ENCODE results near the gene ATG4C. TPM values are rescaled to one million over a fixed set of nuclear protein-coding genes. Genes with fewer than 3 reads are reported as not detected.

ATG4C gene
- total RNA-seq, 1 donor from 2014 or later, result 13.7 TPM

- H3K27ac ChIP-seq, result no peak overlapping the region
- no peak for TF ChIP-seq CTCF (IDR thresholded peaks at IDR 0.05)
- H3K9me3 ChIP-seq, result no peaks in the 10 kb centered on the region
- intact Hi-C loops (cut with DNase I), result no loop called here
- no peak for ATAC-seq
- DNase-seq, result no peak
- peaks cover 6% of the 10 kb centered on the region for H3K27me3 ChIP-seq
- H3K36me3 ChIP-seq, result no peaks in the 10 kb centered on the region
- H3K4me3 ChIP-seq, result no peak overlapping the region
- H3K4me1 ChIP-seq, result no peaks in the 10 kb centered on the region
These were observed 120.3 kb downstream of the ATG4C start for GRCh38 chr1:62903982-62904855.

GRCh38 chr1:62904856-62905225, 120.9 kb downstream of the ATG4C start:
- intact Hi-C loops (cut with DNase I), result no loop called here
- no peaks in the 10 kb centered on the region for H3K4me1 ChIP-seq
- no peak overlapping the region for H3K4me3 ChIP-seq
- no peaks in the 10 kb centered on the region for H3K36me3 ChIP-seq
- ATAC-seq (no peak), DNase-seq (no peak)
- no peaks in the 10 kb centered on the region for H3K9me3 ChIP-seq
- no peak for TF ChIP-seq CTCF (IDR thresholded peaks at IDR 0.05)
- H3K27me3 ChIP-seq, result peaks cover 6% of the 10 kb centered on the region
- no peak overlapping the region for H3K27ac ChIP-seq

GRCh38 chr1:62905309-62905708, 121.4 kb downstream of the ATG4C start:
- Histone ChIP-seq H3K27ac (no peak overlapping the region), H3K9me3 (no peaks in the 10 kb centered on the region), H3K4me1 (no peaks in the 10 kb centered on the region), H3K36me3 (no peaks in the 10 kb centered on the region), H3K27me3 (peaks cover 6% of the 10 kb centered on the region), H3K4me3 (no peak overlapping the region)
- no peak for TF ChIP-seq CTCF (IDR thresholded peaks at IDR 0.05)
- ATAC-seq (no peak), DNase-seq (no peak)
- intact Hi-C loops (cut with DNase I), result no loop called here

GRCh38 chr1:62905872-62906271, 121.9 kb downstream of the ATG4C start:
- no peaks in the 10 kb centered on the region for H3K4me1 ChIP-seq
- intact Hi-C loops (cut with DNase I), result no loop called here
- H3K36me3 ChIP-seq, result no peaks in the 10 kb centered on the region
- no peak overlapping the region for H3K4me3 ChIP-seq
- H3K27ac ChIP-seq, result no peak overlapping the region
- no peak for TF ChIP-seq CTCF (IDR thresholded peaks at IDR 0.05)
- no peak for ATAC-seq
- no peaks in the 10 kb centered on the region for H3K9me3 ChIP-seq
- no peak for DNase-seq
- H3K27me3 ChIP-seq, result peaks cover 6% of the 10 kb centered on the region

GRCh38 chr1:62906428-62906886, 122.5 kb downstream of the ATG4C start:
- H3K27ac ChIP-seq, result no peak overlapping the region
- peaks cover 6% of the 10 kb centered on the region for H3K27me3 ChIP-seq
- intact Hi-C loops (cut with DNase I), result no loop called here
- H3K36me3 ChIP-seq, result no peaks in the 10 kb centered on the region
- ATAC-seq (no peak), DNase-seq (no peak)
- no peak overlapping the region for H3K4me3 ChIP-seq
- no peaks in the 10 kb centered on the region for H3K4me1 ChIP-seq
- TF ChIP-seq CTCF (IDR thresholded peaks at IDR 0.05), result peak; percentile 15
- no peaks in the 10 kb centered on the region for H3K9me3 ChIP-seq

Data from upper lobe of right lung (tissue), 1 donor.